Activated T-helper 17 cell treated with anti-CD3 and anti-CD28 coated beads, Interleukin-2, amount 50 U/mL, for 72 hours (primary cell): ENCODE measurements around the gene RPS16. TPM values are rescaled to one million over a fixed set of nuclear protein-coding genes. Genes with fewer than 3 reads are reported as not detected.

Source experiments
- ATAC-seq: fragments of 150-1000 bp; cut with Tn5 transposase; replicated peaks from 2 replicates; pipeline ENCODE4 v1.10.0; 2021; ENCODE audit warnings: mild to moderate bottlenecking, moderate library complexity
- H3K27ac Mint-ChIP-seq: one replicate; pipeline ENCODE4 v1.8.0; 2022; ENCODE audit warnings: mixed read lengths
- H3K27me3 Mint-ChIP-seq: one replicate; pipeline ENCODE4 v1.8.0; 2022; ENCODE audit warnings: mixed read lengths
- H3K36me3 Mint-ChIP-seq: one replicate; pipeline ENCODE4 v1.8.0; 2022; ENCODE audit warnings: low read depth, mild to moderate bottlenecking, mixed read lengths
- H3K4me1 Mint-ChIP-seq: one replicate; pipeline ENCODE4 v1.8.0; 2022; ENCODE audit warnings: mixed read lengths
- H3K4me3 Mint-ChIP-seq: one replicate; pipeline ENCODE4 v1.8.0; 2022; ENCODE audit warnings: mild to moderate bottlenecking, mixed read lengths
- H3K9me3 Mint-ChIP-seq: one replicate; pipeline ENCODE4 v1.8.0; 2022; ENCODE audit warnings: mixed read lengths
- total RNA-seq, 2 donors: library from RNA; stranded (reverse); gene quantifications; one replicate each; pipeline ENCODE4 v1.2.3, GENCODE V29; 2022

RPS16 gene
- total RNA-seq, 2 donors from 2014 or later: 2,984 to 3,090 TPM

GRCh38 chr19:39409208-39410016, 26.3 kb downstream of the RPS16 start:
- peak overlapping the region; percentile 91 for H3K4me3 Mint-ChIP-seq
- H3K27me3 Mint-ChIP-seq: no peaks in the 10 kb centered on the region
- peak; percentile 19 for ATAC-seq
- H3K36me3 Mint-ChIP-seq: peaks cover 76% of the 10 kb centered on the region
- H3K4me1 Mint-ChIP-seq: peaks cover 32% of the 10 kb centered on the region
- H3K27ac Mint-ChIP-seq: peak overlapping the region; percentile 100
- H3K9me3 Mint-ChIP-seq: no peaks in the 10 kb centered on the region

- Mint-ChIP-seq H3K27me3 (no peaks in the 10 kb centered on the region), H3K4me3 (peak overlapping the region; percentile 91), H3K4me1 (peaks cover 25% of the 10 kb centered on the region), H3K27ac (peak overlapping the region; percentile 100), H3K9me3 (no peaks in the 10 kb centered on the region), H3K36me3 (peaks cover 68% of the 10 kb centered on the region)
- no peak for ATAC-seq
Observed at GRCh38 chr19:39408392-39409207, 27.1 kb downstream of the RPS16 start.

- no peak for ATAC-seq
- H3K4me1 Mint-ChIP-seq: peaks cover 25% of the 10 kb centered on the region
- H3K27me3 Mint-ChIP-seq: no peaks in the 10 kb centered on the region
Observed at GRCh38 chr19:39407660-39408391, 27.9 kb downstream of the RPS16 start.

GRCh38 chr19:39407410-39407659, 28.4 kb downstream of the RPS16 start:
- H3K27me3 Mint-ChIP-seq: no peaks in the 10 kb centered on the region
- peaks cover 73% of the 10 kb centered on the region for H3K36me3 Mint-ChIP-seq
- H3K27ac Mint-ChIP-seq: peak overlapping the region; percentile 100
- no peak for ATAC-seq
- H3K4me1 Mint-ChIP-seq: peaks cover 25% of the 10 kb centered on the region
- no peaks in the 10 kb centered on the region for H3K9me3 Mint-ChIP-seq
- H3K4me3 Mint-ChIP-seq: peak overlapping the region; percentile 91

More at GRCh38 chr19:39407660-39408391, 27.9 kb downstream of the RPS16 start:
- Mint-ChIP-seq H3K36me3 (peaks cover 70% of the 10 kb centered on the region), H3K27ac (peak overlapping the region; percentile 100), H3K4me3 (peak overlapping the region; percentile 91), H3K9me3 (no peaks in the 10 kb centered on the region)

- Mint-ChIP-seq H3K27me3 (no peaks in the 10 kb centered on the region), H3K4me1 (peaks cover 25% of the 10 kb centered on the region), H3K27ac (peak within 1 kb of the TSS; percentile 100), H3K4me3 (peak within 1 kb of the TSS; percentile 91), H3K9me3 (no peaks in the 10 kb centered on the region), H3K36me3 (peaks cover 73% of the 10 kb centered on the region)
- peak; percentile 28 for ATAC-seq
Observed at GRCh38 chr19:39406656-39407409, 28.9 kb downstream of the RPS16 start, which contains the start of gene ZFP36. Gene ZFP36, plus strand, starts transcription at chr19:39406847. Its CDS starts 58 bp downstream, at chr19:39406905.

GRCh38 chr19:39405958-39406655, 29.6 kb downstream of the RPS16 start:
- peak; percentile 3 for ATAC-seq
- peaks cover 73% of the 10 kb centered on the region for H3K36me3 Mint-ChIP-seq
- H3K4me1 Mint-ChIP-seq: peaks cover 25% of the 10 kb centered on the region
- H3K27ac Mint-ChIP-seq: peak overlapping the region; percentile 100
- peak overlapping the region; percentile 91 for H3K4me3 Mint-ChIP-seq
- no peaks in the 10 kb centered on the region for H3K9me3 Mint-ChIP-seq
- H3K27me3 Mint-ChIP-seq: no peaks in the 10 kb centered on the region

GRCh38 chr19:39405261-39405957, 30.3 kb downstream of the RPS16 start:
- Mint-ChIP-seq H3K27me3 (no peaks in the 10 kb centered on the region), H3K27ac (peak overlapping the region; percentile 100), H3K9me3 (no peaks in the 10 kb centered on the region), H3K4me3 (peak overlapping the region; percentile 91), H3K4me1 (peaks cover 23% of the 10 kb centered on the region), H3K36me3 (peaks cover 70% of the 10 kb centered on the region)
- no peak for ATAC-seq

GRCh38 chr19:39403331-39404312, 32.1 kb downstream of the RPS16 start:
- Mint-ChIP-seq H3K4me3 (peak overlapping the region; percentile 91), H3K4me1 (peaks cover 31% of the 10 kb centered on the region), H3K9me3 (no peaks in the 10 kb centered on the region), H3K27ac (peak overlapping the region; percentile 91), H3K36me3 (peaks cover 58% of the 10 kb centered on the region), H3K27me3 (no peaks in the 10 kb centered on the region)
- ATAC-seq: peak; percentile 39

- peaks cover 37% of the 10 kb centered on the region for H3K4me1 Mint-ChIP-seq
Observed at GRCh38 chr19:39402346-39403300, 33.1 kb downstream of the RPS16 start.

GRCh38 chr19:39401549-39402345, 34.0 kb downstream of the RPS16 start:
- Mint-ChIP-seq H3K36me3 (peaks cover 46% of the 10 kb centered on the region), H3K4me3 (peak overlapping the region; percentile 91), H3K4me1 (peaks cover 37% of the 10 kb centered on the region), H3K9me3 (no peaks in the 10 kb centered on the region), H3K27ac (peak overlapping the region; percentile 91), H3K27me3 (no peaks in the 10 kb centered on the region)
- ATAC-seq: peak; percentile 71

More at GRCh38 chr19:39402346-39403300, 33.1 kb downstream of the RPS16 start:
- peak; percentile 9 for ATAC-seq
- H3K4me3 Mint-ChIP-seq: peak overlapping the region; percentile 91
- H3K36me3 Mint-ChIP-seq: peaks cover 54% of the 10 kb centered on the region
- peak overlapping the region; percentile 91 for H3K27ac Mint-ChIP-seq
- no peaks in the 10 kb centered on the region for H3K9me3 Mint-ChIP-seq
- no peaks in the 10 kb centered on the region for H3K27me3 Mint-ChIP-seq
